Stimulated activated CD4-positive, alpha-beta T cell treated with anti-CD3 and anti-CD28 coated beads, Interleukin-1b, Interleukin-23, amount 100 ng/mL, for 1 hour (primary cell): ENCODE results near the gene SAPCD2.
A peak's percentile ranks its signal among the peaks of the same experiment; 100 is the strongest.
"Not testable (repeated sequence)": the region's sequence is repeated elsewhere in the genome, so short reads cannot be mapped to it uniquely, and the experiment has no call there.

Source experiments
- DNase-seq, 2 donors: peaks; one replicate each; pipeline ENCODE4 v3.0.0-alpha.2; 2020; ENCODE audit warnings: low read depth in 2 of 2

SAPCD2 gene, protein sequence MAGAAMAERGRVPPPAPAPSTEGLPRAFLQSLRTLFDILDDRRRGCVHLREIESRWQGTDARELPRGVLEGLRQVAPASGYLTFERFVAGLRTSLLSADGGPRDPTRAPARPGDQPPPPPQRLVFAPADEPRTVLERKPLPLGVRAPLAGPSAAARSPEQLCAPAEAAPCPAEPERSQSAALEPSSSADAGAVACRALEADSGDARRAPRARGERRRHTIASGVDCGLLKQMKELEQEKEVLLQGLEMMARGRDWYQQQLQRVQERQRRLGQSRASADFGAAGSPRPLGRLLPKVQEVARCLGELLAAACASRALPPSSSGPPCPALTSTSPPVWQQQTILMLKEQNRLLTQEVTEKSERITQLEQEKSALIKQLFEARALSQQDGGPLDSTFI

DNA sequence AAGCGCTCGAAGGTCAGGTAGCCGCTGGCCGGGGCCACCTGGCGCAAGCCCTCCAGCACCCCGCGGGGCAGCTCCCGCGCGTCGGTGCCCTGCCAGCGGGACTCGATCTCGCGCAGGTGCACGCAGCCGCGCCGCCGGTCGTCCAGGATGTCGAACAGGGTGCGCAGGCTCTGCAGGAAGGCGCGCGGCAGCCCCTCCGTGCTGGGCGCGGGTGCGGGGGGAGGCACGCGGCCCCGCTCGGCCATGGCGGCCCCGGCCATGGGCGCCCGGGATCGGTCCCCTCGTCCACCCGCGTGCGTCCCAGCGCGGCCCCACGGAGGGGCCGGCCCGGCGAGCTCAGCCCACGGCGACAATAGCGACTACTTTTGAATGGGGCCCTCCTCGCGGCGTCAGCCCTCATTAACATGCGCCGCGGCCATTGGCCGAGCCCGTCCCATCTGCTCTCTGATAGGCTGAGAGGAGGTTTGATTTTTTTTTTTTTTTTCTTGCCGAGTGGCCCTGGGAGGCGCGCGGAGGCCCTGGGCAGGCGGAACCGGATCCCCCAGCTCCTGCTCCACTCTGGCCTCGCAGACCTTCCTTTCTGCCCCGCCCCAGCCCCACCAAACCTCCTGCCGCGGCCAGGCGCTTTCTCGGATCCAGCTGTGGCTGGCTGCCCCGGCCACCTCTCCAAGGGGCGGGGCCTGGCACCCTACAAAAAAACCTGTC is at the start of gene SAPCD2:
Gene SAPCD2, minus strand, starts transcription at position 357 of the 705 bp plus-strand sequence. Its CDS starts 97 bp downstream, at position 260.
- peak; percentile 55 to 64 for DNase-seq

DNA sequence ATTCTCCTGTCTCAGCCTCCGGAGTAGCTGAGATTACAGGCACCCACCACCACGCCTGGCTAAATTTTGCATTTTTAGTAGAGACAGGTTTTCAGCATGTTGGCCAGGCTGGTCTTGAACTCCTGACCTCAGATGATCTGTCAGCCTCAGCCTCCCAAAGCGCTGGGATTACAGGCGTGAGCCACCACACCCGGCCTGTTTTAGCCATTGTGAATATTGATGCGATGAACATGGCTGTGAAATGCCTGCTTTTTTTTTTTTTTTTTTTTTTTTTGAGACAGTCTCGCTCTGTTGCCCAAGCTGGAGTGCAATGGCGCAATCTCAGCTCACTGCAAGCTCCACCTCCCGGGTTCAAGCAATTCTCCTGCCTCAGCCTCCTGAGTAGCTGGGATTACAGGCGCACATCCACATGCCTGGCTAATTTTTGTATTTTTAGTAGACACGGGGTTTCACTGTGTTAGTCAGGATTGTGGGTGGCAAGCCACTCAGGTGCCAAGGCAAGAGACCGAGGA is 47.8 kb upstream of the SAPCD2 start:
- not testable (repeated sequence) for DNase-seq

DNA sequence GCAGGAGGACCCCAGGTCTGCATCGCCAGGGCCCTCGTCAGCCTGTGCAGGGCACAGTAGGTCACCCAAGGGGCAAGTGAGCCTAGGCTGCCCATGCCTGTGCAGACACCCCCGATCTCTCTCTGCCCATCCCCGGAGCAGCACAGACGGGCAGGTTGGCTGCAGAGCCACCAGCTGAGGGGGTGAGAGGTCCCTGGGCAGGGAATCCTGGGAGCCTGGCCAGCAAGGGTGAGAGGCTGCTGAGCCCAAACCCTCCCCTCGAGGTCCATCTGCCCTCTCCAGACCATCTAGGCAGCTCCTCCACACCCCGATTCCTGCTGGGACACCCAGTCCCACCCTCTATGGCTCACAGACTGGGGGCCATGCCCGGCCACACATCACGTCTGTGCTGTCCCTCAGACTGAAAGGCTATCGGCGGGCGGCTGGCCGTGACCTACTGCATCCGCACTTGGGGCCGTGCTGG is 46.9 kb upstream of the SAPCD2 start:
- DNase-seq = no peak

DNA sequence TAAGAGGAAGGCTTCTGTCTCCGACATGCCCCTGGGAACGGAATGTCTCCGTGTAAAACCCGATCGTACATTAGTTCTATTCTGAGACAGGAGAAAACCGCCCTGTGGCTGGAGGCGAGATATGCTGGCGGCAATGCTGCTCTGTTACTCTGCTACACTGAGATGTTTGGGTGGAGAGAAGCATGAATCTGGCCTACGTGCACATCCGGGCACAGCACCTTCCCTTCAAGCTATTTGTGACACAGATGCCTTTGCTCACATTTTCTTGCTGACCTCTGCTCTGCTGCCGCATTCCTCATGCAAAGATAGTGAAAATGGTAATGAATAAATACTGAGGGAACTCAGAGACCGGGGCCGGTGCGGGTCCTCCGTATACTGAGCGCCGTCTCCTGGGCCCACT is 46.4 kb upstream of the SAPCD2 start:
- no peak for DNase-seq

DNA sequence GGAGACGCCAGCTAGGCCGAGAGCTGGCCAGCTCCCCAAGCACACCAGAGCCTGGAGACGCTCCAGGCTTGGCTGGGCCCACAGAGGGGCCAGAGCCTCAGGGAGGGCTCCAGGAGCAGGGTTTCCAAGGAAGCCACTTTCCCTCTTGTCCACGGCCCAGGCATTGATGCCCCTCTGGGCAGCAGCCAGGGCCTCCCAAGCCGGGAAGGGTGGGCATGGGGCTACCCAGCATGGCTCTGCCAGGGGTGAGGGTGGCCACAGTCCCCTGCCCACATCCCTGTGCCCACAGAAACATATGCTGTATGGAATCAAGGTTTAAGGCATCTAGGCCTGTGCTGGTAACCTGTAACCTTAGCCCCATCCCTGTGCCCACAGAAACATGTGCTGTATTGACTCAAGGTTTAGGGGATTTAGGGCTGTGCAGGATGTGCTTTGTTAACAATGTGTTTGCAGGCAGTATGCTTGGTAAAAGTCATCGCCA is 45.7 kb upstream of the SAPCD2 start:
- no peak for DNase-seq

DNA sequence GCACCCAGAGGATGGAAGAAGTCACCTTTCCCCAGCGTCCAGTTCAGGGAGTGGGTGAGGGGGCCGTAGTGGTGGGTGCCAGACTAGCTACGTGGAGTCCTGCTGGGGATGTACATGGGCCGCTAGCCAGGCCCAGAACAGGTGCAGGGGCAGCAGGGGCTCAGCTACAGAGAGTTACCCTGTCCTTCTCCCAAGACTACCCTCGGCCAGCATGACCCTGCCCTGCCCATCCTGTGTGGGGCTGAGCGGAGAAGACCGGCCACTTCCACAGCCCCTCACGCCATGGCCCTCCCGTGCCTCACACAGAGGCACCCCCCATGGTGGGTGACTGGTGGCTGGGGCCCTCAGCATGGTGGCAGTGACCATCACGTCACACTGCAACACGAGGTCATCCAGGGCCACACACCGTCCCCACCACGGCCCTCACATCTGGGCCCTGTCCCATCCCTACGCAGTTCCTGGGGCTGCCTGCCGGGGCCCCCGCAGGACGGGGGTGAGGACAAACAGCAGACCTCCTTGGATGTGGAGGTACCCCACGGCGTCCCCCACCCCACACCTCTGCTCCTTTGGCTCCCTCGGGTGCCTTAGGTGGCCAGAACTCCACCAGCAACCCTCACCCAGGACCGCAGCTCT is 45.2 kb upstream of the SAPCD2 start:
- no peak for DNase-seq

DNA sequence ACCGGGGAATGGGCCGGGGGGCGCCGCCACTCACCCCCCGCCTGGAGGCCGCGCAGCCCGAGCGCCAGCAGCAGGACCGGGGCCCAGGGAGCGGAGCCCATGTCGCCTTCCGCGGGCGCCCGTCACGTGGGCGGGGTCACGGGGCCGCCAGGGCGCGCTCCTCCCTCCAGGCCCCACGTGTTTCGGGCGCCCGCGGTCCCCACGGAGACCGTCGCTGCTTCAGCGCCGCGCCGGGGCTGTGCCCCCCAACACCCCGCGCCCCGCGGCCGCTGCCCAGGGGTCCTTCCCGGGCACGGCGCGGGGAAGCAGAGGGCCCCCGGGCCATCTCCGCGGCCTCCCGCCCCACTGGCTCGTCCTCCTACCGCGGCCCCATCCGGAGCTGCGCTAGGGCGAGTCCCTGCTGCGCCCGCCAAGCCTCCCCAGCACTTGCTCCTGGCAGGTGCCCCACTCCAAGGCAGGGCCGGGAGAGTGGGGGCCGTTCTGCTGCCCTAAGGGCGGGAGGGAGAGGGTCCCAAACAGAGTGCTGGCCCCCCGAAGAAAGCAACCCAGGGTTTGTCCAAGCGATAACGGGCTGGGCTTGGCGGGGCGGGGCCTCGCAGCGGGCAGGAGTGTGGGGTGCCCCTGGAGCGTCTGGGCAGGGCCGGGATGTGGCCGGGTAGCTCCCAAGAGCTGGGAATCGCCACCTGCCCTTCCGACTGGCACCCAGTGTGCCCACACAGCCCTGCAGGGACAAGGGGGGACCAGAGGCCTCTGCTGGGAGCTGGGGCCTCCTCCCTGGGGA is 44.4 kb upstream of the SAPCD2 start, which contains the start of gene DPP7:
Gene DPP7, minus strand, starts transcription at position 121 of the 781 bp plus-strand sequence. Its CDS starts 20 bp downstream, at position 101.
- DNase-seq = peak; percentile 50 to 63

DNA sequence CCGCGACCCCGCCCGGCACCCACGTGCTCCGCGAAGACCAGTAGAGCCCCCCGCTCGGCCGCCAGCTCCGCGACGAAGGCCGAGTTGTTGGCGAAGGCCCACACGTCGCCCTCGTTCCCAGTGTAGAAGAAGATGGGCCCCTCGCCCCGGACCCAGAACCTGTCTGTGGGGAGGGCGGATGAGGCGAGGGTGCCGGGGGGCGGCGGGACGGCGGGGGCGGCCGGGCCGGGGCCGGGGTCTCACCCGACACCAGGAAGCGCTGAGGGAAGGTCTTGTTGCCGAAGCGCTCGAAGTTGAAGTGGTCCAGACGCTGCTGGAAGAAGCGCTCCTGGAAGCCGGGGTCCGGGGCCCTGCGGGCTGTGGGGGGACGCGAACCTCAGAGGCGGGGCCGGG is 43.9 kb upstream of the SAPCD2 start:
- DNase-seq = no peak

DNA sequence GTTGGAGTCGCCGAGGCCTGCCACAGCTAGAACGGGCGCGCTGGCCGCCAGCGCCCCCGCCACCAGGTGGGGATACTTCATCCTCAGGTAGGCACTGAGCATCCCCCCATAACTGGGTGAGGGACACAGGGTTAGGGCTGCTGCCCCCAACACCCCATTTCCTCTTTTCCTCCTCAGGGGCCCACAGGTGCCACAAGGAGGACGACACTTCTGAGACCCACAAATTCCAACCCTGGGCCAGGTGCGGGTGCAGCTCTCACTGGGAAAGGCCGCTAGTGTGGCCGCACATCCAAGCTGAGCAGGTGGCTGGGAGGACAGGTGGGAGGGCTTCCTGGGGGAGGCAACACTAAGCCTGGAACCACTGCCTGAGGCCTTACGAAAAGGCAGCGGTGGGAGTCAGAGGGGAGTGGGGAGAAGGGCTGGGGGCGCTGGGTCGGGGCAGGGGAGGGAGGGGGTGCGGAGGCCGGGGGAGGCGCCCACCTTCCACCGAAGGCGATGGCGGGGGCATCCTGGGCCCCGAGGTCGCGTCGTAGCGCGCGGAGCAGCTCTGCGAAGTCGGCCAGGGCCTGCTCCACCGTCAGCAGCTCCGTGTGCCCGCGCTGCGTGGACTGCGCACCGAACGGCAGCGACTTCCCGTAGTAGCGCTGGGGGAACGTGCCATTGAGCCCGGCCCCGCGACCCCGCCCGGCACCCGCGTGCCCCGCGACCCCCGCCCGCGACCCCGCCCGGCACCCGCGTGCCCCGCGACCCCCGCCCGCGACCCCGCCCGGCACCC is 43.2 kb upstream of the SAPCD2 start:
- no peak for DNase-seq

DNA sequence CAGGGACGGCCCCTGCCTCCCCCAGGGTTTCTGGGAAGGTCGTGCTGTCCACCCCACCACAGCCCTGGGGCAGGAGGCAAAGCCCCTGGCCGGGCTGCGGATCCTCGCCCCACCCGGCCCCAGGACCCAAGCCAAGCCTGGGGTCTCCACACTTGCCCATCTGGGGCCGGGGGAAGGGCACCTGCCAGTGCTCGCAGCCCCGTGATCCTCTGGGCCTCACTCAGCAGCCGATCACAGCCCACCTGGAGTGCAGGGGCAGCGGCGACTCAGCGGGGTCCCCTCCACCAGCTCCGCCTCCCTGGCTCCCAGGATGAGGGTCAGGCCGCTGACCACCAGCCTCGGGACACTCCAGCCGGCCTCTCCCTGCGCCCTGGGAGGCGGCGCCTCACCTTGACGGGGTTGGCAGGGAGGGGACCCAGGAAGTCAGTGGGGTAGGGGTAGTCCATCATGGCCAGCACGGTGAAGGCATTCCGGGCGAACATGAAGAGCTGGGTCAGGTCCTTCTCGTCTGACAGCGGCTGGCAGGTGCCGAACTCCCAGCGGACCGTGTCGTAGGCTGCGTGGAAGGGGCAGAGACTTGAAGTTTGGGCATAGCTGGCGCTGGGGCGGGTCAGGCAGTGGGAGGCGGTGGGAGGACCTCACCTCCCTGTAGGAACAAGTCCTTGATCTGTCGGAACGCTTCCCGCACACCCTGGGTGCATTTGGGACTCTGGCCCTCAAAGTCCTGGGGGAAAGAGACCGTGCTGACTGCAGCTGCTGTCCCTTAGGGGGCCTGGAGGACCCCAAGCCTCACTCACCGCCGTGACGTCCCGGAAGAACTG is 42.4 kb upstream of the SAPCD2 start:
- DNase-seq = no peak

DNA sequence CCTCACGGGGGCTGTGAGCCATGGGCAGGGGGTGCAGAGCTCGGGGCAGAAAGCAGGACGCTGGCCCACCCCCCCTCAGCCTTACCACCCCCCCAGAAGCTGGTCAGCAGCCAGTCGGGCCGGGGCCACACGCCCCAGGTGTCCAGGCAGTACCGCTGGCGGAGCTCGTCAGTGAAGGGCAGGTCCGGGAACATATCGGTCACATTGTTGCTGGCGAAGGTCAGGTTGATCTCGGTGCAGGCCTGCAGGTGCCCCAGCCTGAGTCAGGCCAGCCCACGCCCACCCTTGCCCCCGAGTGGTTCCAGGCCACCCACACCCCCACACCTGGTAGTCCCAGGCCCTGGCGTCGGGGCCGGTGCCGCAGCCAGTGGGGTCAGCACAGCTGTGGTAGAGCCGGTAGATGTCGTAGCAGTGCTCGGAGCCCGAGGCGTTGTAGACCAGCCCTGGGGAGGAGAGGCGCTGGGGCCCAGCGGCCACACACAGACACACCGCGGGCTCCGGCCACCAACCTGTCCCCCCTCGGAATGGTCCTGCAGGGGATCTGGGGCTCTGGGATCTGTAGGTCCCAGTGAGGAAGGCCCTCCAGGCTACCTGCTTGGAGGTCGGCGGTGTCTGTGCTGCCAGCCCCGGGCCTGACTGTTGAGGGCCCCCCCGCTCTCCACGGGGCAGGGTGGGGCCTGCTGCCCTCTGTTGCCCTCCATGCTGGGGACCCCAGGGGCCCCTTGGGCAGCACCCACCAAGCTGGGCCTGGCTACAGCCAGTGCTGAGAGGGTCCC is 41.6 kb upstream of the SAPCD2 start:
- DNase-seq = no peak

DNA sequence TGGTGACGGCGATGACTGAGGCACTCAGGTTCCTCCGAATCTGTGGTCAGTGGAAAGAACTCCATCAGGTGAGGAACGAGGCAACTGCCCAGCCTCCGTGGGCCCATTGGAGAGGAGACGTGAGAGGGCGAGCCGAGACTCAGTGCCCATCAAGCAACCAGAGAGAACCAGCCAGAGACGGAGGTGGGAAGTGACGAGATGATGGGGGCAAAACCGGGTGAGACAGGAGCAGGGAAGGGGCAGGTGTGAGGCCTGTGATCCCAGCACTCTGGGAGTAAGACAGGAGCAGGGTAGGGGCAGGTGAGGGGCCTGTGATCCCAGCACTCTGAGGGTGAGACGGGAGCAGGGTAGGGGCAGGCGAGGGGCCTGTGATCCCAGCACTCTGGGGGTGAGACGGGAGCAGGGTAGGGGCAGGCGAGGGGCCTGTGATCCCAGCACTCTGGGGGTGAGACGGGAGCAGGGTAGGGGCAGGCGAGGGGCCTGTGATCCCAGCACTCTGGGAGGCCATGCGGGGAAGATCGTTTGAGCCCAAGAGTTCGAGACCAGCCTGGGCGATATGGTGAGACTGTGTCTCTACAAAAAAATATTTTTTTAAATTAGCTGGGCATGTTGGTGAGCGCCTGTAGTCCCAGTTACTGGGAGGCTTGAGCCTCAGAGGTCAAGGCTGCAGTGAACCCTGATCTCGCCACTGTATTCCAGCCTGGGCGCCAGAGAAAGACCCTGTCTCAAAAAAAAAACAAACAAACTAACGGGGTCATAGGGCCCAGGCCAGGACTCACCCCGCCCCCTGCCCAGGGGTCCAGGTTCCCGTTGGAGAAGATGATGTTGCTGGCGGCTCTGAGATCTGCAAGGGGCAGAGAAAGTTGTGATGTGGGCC is 40.8 kb upstream of the SAPCD2 start:
- DNase-seq = no peak

DNA sequence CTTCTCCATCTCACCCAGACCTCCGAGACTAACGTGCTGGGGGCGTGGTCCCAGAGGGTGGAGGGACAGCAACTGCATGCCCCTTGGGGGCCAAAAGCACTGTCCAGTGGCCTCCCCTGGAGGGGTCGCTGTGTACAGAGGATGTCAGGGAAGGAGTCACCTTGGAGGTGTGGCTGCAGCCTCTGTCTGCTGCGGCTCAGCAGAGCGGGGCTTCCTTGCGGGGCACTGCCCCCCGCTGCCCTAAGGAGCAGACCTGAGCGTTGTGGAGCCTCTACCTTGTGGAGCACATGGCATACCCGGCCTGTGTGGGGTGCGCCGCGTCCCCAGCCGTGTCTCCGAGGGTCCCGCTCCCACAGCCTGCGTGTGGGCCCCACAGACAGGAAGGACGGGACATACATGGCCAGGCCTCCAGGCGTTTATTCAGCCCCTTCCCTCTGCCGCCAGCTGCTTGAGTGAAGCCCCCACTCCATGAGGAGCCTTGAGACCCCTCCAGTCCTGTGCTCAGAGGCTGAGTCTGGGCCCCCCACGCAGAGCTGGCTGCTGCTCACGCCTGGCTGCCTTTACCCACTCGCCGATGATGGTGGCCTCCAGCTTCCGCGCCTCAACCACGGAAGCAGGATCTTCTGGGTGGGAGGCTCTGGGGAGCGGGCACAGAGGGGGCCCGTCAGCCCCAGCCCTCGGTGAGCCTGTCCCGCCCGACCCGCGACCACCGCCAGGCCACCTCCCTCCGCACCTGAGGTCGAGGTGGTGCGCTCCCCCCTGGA is 40.0 kb upstream of the SAPCD2 start:
- no peak for DNase-seq

DNA sequence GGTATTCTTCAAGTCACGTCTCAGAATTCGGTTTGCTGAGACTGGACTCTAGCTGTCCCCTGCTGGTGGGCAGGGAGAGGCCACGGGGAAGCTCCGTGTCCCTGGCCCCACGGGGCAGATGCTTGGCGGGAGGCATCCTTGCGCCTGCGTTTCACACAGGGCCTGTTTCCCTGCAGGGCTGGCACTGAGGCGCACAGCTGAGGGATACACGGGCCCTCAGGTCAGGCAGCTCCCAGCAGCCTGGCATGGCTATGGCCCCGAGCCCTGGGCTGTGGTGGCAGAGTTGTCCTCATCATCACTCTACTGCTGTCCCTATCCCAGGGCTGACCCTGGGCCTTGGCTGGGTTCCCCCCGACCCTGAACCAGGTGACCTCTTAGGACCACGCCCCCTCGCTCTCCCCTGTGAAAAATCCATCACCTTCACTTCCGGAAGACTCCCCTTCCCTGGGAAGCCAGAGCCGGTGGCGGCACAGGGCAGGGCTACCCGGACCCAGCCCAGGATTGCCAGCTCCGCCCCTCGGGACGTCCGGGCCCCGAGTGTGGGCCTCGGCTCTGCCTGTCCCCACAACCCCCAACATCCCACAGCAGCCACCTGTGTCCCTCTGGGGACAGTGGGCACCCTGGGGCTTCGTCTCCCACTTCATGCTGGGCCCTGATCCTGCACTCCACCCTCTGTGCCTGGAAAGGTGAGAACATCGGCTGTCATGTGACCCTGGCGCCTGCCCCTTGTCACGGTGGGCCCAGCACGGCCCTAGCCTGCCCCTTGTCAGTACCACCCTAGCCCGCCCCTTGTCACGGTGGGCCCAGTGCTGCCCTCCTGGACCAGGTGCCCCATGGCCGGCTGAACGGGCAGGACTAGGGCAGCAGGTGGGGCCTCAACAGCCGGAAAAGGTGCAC is 39.1 kb upstream of the SAPCD2 start:
- DNase-seq = no peak

DNA sequence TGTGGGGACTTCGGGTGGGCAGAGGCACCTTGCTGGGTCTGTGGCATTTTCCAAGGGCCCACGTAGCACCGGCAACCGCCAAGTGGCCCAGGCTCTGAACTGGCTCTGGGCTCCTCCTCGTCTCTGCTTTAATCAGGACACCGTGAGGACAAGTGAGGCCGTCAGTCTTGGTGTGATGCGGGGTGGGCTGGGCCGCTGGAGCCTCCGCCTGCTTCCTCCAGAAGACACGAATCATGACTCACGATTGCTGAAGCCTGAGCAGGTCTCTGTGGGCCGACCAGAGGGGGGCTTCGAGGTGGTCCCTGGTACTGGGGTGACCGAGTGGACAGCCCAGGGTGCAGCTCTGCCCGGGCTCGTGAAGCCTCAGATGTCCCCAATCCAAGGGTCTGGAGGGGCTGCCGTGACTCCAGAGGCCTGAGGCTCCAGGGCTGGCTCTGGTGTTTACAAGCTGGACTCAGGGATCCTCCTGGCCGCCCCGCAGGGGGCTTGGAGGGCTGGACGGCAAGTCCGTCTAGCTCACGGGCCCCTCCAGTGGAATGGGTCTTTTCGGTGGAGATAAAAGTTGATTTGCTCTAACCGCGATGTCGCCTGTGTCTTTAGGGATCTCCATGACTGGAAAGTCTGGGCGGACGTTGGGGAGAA is 38.4 kb upstream of the SAPCD2 start:
- DNase-seq = no peak

DNA sequence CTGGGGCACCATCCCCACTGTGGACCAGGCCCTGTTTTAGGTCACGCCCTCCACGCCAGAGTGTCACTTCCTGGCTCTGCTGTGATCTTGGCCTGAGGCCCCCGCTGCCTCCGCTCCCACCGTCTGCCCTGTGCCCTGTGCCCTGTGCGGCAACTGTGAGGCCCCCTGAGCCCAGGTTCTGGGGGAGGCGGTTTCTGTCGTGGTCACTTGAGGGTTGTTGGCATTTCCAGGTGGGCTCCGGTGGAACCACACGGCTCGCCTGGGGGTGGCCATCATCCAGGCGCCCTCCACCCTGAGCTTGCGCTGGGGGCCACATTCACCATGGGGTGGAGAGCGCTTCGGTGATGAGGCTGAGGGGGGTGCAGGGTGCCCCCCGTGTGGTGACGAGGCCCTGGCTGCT is 37.6 kb upstream of the SAPCD2 start:
- DNase-seq = no peak
